22Rv1 (cell line): ENCODE results near the gene SYNPO2.

Experiments
- H3K27ac ChIP-seq: fragments of 450-650 bp; 2 replicates; pipeline ENCODE4 v1.5.1; 2017
- CTCF ChIP-seq: fragments of 450-650 bp; IDR thresholded peaks from 2 replicates; pipeline ENCODE4 v1.5.1; 2017; ENCODE audit warnings: mild to moderate bottlenecking
- ZFX ChIP-seq: fragments of 450-650 bp; IDR thresholded peaks from 2 replicates; pipeline ENCODE4 v1.6.1; 2017; ENCODE audit warnings: antibody characterized with exemption, borderline replicate concordance

SYNPO2 gene

GRCh38 chr4:118936406-118936805 lies 47.8 kb downstream of the SYNPO2 start:
- H3K27ac ChIP-seq = no peak overlapping the region
- TF ChIP-seq CTCF (no peak), ZFX (no peak)

- H3K27ac ChIP-seq = no peak overlapping the region
- no peak for TF ChIP-seq ZFX
- TF ChIP-seq CTCF = no peak
Observed at GRCh38 chr4:118939169-118939783, 50.6 kb downstream of the SYNPO2 start.

DNA sequence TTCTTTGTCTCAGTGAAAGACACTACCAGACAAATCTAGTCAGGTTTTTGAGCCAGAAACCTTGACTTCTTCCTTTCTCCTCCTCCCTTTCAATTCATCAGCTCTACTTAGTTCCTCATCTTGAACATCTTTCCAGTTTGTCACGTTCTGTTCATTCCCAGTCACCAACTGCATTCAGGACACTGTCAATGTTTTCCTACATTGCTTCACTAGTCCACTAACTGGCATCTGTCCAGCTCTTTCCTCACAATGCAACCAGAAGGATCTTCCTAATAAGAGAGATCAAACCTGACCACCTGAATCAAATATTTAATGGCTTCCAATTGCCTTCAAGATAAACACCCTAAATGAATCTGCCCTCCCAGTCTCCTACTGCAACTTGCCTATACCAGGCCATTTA lies 52.5 kb downstream of the SYNPO2 start:
- no peak overlapping the region for H3K27ac ChIP-seq
- TF ChIP-seq CTCF (no peak), ZFX (no peak)

DNA sequence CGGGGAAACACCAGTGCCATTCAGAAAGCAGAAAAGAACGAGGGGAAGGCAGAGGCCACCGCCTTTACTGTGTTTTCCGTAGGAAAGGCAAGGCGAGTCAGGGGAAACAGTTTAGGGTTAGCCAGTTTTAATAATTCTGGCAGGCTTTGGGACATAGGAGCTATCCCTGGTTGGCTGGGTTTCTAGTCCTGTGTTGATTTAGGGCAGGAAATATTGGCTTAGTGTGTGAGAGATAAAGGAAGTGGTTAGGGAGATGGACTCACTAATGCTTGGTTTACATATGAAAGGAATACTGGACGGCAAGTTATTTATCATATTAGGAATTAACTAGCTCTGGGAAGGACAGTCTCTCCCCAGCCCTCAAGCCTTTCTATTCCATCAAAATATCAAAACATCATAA lies 53.1 kb downstream of the SYNPO2 start:
- no peak overlapping the region for H3K27ac ChIP-seq

DNA sequence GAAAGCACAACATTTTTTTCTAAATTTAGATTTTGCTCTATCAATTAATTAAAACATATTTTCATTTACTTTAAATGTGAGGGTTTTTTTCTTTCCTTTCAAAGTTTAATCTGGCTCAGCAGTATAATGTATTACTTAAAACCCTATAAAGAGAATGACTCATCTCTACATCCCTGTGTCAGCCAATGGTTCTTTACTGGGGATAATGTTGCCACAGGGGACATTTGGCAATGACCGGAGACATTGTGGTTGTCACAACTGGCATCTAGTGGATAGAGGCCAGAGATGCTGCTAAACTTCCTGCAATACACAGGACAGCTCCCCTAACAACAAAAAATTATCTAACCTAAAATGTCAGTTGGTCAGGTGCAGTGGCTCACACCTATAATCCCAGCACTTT lies 53.8 kb downstream of the SYNPO2 start:
- TF ChIP-seq CTCF (no peak), ZFX (no peak)
- no peak overlapping the region for H3K27ac ChIP-seq

More for the DNA sequence above, 53.1 kb downstream of the SYNPO2 start:
- TF ChIP-seq CTCF (no peak), ZFX (no peak)

GRCh38 chr4:118947095-118947494 lies 58.4 kb downstream of the SYNPO2 start:
- H3K27ac ChIP-seq = no peak overlapping the region

More at GRCh38 chr4:118947095-118947494, 58.4 kb downstream of the SYNPO2 start:
- TF ChIP-seq CTCF = no peak
- no peak for TF ChIP-seq ZFX
